Fibroblast of the aortic adventitia (primary cell): ENCODE measurements around the gene HOXA4. TPM values are rescaled to one million over a fixed set of nuclear protein-coding genes. Genes with fewer than 3 reads are reported as not detected.

Experiments
- DNase-seq: peaks from one replicate; pipeline ENCODE4 v3.0.0-alpha.2; 2010; ENCODE audit warnings: low read depth
- H3K4me3 ChIP-seq: 2 replicates; pipeline ENCODE4 v1.5.1; 2011; ENCODE audit warnings: low read depth, mild to moderate bottlenecking, control low read depth, low read length, moderate library complexity
- CTCF ChIP-seq: IDR thresholded peaks from 2 replicates; pipeline ENCODE4 v1.5.1; 2011; ENCODE audit warnings: mild to moderate bottlenecking, low read length, control low read depth, inconsistent platforms; ENCODE audit not compliant: insufficient read depth
- total RNA-seq: library from RNA; depleted of rRNA; stranded (reverse); fragments of >200 nt; gene quantifications from 2 replicates; pipeline ENCODE4 v1.2.3, GENCODE V29; 2012; ENCODE audit warnings: low replicate concordance

The HOXA4 gene
- total RNA-seq, 1 donor = 0.99 TPM

- H3K4me3 ChIP-seq = no peak overlapping the region
- no peak for TF ChIP-seq CTCF
- no peak for DNase-seq
Observed at GRCh38 chr7:27172315-27172774, 41.8 kb upstream of the HOXA4 start.

- H3K4me3 ChIP-seq = no peak overlapping the region
- DNase-seq = no peak
- no peak for TF ChIP-seq CTCF
Observed at GRCh38 chr7:27171637-27172314, 41.2 kb upstream of the HOXA4 start.

- DNase-seq = no peak
- no peak for TF ChIP-seq CTCF
- H3K4me3 ChIP-seq = no peak overlapping the region
Observed at GRCh38 chr7:27171325-27171636, 40.7 kb upstream of the HOXA4 start.

- no peak for TF ChIP-seq CTCF
- no peak overlapping the region for H3K4me3 ChIP-seq
Observed at GRCh38 chr7:27170426-27171324, 40.1 kb upstream of the HOXA4 start.

GRCh38 chr7:27169658-27170425 lies 39.3 kb upstream of the HOXA4 start:
- no peak for TF ChIP-seq CTCF
- no peak overlapping the region for H3K4me3 ChIP-seq
- DNase-seq = no peak

More at GRCh38 chr7:27170426-27171324, 40.1 kb upstream of the HOXA4 start:
- no peak for DNase-seq

GRCh38 chr7:27168265-27168947 lies 37.8 kb upstream of the HOXA4 start:
- H3K4me3 ChIP-seq = no peak overlapping the region
- DNase-seq = no peak
- no peak for TF ChIP-seq CTCF
